PFSK-1 (cell line): ENCODE results near the gene KPNA1.

Experiments used
- FOXP2 ChIP-seq: optimal IDR thresholded peaks from 2 replicates; pipeline ENCODE3; 2011; ENCODE audit warnings: borderline replicate concordance, control low read depth, inconsistent platforms; ENCODE audit not compliant: insufficient read depth; ENCODE audit errors: extremely low read length, extremely low read depth
- POLR2AphosphoS5 ChIP-seq: IDR thresholded peaks from 2 replicates; pipeline ENCODE4 v1.6.1; 2012; ENCODE audit warnings: low read depth, mild to moderate bottlenecking, control low read depth, low read length, moderate library complexity
- SIN3A ChIP-seq: IDR thresholded peaks from 2 replicates; pipeline ENCODE4 v1.6.1; 2012; ENCODE audit warnings: mild to moderate bottlenecking, low read length, moderate library complexity, borderline replicate concordance; ENCODE audit not compliant: insufficient read depth
- TAF1 ChIP-seq: IDR thresholded peaks from 2 replicates; pipeline ENCODE4 v1.6.1; 2012; ENCODE audit warnings: low read length, control low read depth, borderline replicate concordance; ENCODE audit not compliant: insufficient read depth
- TF ChIP-seq, protein P1 (sequence below), 2 experiments: IDR thresholded peaks; 2 replicates each; pipeline versions ENCODE4 v1.6.1 to v1.8.0; 2011 to 2012; ENCODE audit warnings: low read depth in 2 of 2, low read length in 2 of 2, control low read depth in 1 of 2, inconsistent platforms in 1 of 2, mild to moderate bottlenecking in 1 of 2, moderate library complexity in 1 of 2; ENCODE audit not compliant: insufficient read depth in 1 of 2

KPNA1 gene

DNA sequence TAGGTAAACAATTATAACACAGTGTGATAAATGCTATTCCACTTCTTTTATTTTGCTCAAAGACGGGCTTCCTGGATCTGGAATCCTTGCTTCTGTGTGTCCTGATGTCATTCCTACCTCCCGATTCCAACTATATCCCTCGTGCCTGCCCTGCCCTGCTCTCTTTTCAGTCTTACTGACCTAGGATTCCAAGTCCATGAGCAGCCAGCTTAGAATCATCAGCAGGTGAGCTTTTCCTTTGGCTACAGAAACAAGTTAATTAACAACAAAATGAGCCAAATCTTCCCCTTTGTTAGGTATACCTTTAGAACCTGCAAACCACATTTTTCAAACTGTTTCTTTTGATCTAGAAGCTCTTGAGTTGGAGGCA lies 21.9 kb upstream of the KPNA1 start:
- TF ChIP-seq TAF1 (no peak), SIN3A (no peak), POLR2AphosphoS5 (no peak)
- TF ChIP-seq, protein P1, sequence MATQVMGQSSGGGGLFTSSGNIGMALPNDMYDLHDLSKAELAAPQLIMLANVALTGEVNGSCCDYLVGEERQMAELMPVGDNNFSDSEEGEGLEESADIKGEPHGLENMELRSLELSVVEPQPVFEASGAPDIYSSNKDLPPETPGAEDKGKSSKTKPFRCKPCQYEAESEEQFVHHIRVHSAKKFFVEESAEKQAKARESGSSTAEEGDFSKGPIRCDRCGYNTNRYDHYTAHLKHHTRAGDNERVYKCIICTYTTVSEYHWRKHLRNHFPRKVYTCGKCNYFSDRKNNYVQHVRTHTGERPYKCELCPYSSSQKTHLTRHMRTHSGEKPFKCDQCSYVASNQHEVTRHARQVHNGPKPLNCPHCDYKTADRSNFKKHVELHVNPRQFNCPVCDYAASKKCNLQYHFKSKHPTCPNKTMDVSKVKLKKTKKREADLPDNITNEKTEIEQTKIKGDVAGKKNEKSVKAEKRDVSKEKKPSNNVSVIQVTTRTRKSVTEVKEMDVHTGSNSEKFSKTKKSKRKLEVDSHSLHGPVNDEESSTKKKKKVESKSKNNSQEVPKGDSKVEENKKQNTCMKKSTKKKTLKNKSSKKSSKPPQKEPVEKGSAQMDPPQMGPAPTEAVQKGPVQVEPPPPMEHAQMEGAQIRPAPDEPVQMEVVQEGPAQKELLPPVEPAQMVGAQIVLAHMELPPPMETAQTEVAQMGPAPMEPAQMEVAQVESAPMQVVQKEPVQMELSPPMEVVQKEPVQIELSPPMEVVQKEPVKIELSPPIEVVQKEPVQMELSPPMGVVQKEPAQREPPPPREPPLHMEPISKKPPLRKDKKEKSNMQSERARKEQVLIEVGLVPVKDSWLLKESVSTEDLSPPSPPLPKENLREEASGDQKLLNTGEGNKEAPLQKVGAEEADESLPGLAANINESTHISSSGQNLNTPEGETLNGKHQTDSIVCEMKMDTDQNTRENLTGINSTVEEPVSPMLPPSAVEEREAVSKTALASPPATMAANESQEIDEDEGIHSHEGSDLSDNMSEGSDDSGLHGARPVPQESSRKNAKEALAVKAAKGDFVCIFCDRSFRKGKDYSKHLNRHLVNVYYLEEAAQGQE (IDR thresholded peaks at IDR 0.05; ENCODE audit: insufficient read depth in 1 of 2, low read depth in 2 of 2, low read length in 2 of 2), result no peak

DNA sequence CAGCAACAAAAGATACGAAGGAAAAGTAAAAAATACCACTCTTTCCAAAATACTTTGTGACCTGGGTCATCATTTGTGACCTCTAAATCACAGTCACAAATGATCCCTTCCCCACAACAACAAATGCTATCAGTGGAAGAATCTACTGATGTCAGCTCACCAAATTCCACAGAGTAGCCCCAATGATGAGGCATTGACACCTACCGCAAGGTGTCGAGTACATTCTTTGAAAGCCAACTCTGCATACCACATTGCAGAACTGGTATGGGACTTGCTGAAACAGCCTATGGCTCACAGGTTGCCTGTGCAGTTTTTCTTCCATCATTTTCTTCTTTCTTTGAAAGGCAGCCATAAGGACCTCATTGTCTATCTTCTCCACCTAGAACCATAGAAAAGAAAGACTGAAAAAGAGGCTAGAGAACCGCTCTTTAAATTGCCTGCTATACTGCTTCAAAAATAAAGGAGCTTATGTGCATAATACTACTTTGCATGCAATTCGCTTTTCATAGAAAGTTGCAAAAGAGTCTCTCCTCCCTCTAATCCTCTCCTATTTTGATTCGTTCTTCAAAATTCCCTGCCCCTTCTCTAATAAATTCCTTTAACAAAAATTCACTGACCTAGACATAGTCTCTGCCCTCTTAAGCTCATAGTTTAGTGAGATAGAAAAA lies 21.4 kb upstream of the KPNA1 start:
- TF ChIP-seq, protein P1 (IDR thresholded peaks at IDR 0.05; ENCODE audit: insufficient read depth in 1 of 2, low read depth in 2 of 2, low read length in 2 of 2), result no peak
- TF ChIP-seq SIN3A (no peak), FOXP2 (no peak), POLR2AphosphoS5 (no peak), TAF1 (no peak)

DNA sequence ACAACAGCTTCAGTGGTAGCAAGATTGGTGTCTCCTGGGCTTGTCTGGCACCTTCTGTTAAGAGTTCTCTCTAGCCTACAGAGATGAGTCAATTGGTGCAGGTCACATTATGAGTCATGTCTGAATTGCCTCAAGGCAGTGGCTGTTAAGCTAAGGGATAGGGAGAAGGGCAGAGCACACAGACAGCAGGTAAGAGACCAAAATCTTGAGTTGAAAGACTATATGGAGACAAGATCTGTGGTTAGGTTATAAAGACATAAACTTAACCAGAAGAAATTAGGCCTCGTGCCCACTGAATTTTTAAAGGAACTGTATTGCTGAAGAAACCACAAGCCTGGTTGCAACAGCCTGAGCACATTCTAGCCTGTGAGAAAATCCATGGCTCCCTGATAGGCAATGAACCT lies 19.2 kb upstream of the KPNA1 start:
- TF ChIP-seq, protein P1 (IDR thresholded peaks at IDR 0.05; ENCODE audit: insufficient read depth in 1 of 2, low read depth in 2 of 2, low read length in 2 of 2), result no peak
- TF ChIP-seq TAF1 (no peak), FOXP2 (no peak), SIN3A (no peak), POLR2AphosphoS5 (no peak)

DNA sequence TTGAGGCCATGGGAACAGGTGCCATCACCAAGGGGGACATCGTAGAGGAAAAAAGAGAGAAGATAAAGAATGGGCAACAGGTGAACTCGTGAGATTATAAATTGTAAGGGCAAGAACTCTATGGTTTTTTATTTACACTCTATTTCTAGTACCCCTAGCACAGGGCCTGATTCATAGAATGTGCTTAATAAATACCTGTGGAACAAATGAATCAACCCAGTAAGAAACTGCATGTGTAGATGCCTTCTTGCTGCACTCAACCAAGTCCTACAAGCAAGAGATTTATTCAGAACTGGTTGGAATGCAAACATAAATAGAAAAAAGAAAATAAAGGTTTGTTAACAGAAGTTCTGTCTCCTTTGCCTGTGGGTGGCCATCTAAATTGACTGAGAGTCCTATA lies 18.7 kb upstream of the KPNA1 start:
- TF ChIP-seq, protein P1 (IDR thresholded peaks at IDR 0.05; ENCODE audit: insufficient read depth in 1 of 2, low read depth in 2 of 2, low read length in 2 of 2), result no peak
- no peak for TF ChIP-seq POLR2AphosphoS5
- no peak for TF ChIP-seq TAF1
- TF ChIP-seq FOXP2, result no peak
- TF ChIP-seq SIN3A, result no peak

DNA sequence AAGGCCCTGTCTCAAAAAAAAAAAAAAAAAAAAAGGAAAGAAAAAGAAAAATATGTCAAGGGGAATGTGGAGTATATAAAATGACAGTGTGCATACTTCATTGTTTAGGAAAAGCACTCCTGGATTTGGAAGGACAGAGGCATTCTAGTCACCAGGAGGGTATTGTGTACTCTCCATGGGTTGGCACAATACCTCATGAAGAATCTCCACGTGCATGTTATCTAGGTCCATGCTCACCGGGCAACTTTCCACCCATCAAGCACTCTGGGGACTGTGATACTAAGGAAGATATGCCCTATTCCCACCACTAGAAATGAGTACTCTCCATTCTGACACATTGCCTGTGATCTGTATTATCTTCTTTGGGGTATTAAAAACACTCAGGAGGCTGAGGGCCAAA lies 15.4 kb upstream of the KPNA1 start:
- TF ChIP-seq SIN3A (no peak), POLR2AphosphoS5 (no peak), FOXP2 (no peak), TAF1 (no peak)
- TF ChIP-seq, protein P1 (IDR thresholded peaks at IDR 0.05; ENCODE audit: insufficient read depth in 1 of 2, low read depth in 2 of 2, low read length in 2 of 2), result no peak
